NCI-H82 treated with DMSO at 0.1 percent for 48 hours (cell line): ENCODE data around the gene RGS3.
A peak's percentile ranks its signal among the peaks of the same experiment; 100 is the strongest.
"Not testable (repeated sequence)": the region's sequence is repeated elsewhere in the genome, so short reads cannot be mapped to it uniquely, and the experiment has no call there.

Source experiments
- DNase-seq: peaks from one replicate; lab custom pipeline; 2025; ENCODE audit not compliant: unreplicated experiment; lab: John Stamatoyannopoulos, UW

Gene RGS3

GRCh38 chr9:113463418-113464285 is at the start of gene RGS3:
Gene RGS3, plus strand, starts transcription at chr9:113463727. Its CDS starts 76 bp downstream, at chr9:113463803.
- peak; percentile 26 for DNase-seq

GRCh38 chr9:113416149-113416721 is 47.3 kb upstream of the RGS3 start:
- no peak for DNase-seq

DNA sequence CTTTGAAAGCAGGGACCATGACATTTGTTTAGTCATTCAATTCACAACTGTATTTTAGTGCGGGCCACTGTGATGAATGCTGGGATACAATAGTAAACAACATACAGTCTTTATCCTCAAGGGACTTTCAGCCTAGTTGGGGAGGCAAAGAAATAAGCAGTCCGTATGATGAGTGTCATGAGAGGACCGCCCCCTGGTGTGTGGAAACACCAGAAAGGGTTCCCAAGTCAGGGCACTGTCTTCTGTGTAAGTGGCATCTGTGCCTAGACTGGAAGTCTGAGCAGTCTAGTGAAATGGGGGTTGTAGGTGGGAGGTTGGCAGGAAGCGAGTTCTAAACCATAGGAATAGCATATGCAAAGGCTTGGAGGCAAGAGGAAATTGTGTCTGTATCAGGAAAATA is 46.2 kb upstream of the RGS3 start:
- no peak for DNase-seq

DNA sequence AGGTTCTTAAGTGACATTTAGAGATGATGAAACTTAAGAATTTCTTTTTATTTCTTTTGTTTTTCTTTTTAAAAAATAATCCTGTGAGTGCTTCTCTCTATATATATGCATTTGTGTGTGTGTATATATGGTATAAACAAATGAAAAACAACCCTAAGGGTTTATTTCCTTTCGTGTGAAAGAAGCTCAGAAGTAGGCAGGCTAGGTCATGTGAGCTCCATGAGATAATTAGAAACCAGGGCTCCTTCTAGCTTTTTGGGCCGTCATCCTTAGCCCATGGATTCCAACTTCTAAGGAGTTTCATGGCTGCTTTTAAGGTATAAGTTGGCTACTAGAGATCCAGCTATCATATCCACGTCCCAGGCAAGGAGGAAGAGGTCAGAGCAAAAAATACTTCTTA is 41.8 kb upstream of the RGS3 start:
- no peak for DNase-seq

DNA sequence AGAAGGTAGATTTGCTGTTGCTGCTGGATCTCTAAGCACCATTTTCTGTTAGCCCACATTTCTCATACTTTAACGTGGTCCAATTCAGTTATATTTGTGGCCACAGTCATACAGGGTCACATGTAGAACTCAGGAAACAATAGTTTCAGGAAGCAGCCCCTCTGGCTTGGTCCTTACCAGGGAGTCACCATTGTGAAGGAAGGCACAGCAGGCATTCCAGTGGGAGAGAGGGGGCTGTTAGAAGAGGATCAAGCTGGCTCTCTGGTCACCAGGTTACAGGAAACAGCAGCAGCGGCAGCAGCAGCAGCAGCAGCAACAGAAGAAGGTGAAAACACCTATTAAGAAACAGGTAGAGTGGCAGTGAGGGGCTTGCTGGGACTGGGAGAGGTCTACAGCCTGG is 38.5 kb upstream of the RGS3 start:
- DNase-seq, result no peak

- no peak for DNase-seq
Observed at GRCh38 chr9:113426701-113427100, 36.8 kb upstream of the RGS3 start.

GRCh38 chr9:113427629-113428028 is 35.9 kb upstream of the RGS3 start:
- no peak for DNase-seq

DNA sequence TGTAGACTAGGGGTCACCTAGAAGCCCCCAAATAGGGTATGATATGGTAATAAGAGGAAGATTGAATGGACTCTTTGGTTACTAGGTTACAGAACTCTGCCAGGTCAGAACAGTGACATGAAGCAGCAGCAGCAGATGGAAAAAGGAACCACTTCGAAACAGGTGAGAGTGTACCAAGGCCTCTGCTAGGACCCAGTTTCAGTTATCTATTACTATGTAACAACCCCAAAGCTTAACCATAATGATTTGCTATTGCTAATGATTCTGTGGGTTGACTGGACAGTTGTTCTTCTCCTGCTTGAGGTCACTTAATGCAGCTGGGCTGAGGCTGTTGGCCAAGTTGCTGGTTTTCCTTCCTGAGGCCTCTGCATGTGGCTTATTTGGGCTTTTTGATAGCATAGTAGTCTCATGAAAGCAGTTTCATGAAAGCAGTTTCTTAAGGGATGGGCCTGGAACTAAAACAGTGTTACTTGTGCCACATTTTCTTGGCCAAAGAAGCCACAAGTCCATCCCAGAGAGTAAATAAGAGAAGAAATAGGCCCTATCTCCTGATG is 35.4 kb upstream of the RGS3 start:
- DNase-seq, result no peak

DNA sequence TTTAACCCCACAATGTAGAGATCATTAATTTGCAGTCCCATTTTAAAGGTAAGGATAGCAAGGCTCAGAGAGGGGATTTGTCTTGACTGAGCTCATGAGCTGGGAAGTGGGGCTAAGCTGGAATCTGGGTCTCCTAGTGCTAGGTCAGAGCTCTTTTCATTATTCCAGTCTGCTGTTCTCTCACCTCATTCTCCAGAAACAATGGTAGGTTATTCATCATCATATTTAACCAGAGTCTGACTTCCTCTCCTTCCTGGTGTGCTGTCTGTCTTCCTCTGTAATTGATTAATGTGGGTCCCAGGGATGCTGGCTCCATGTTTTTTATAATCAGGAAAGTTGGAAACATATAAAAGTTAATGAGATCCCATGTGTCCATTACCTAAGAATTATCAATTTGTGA is 32.3 kb upstream of the RGS3 start:
- no peak for DNase-seq

GRCh38 chr9:113436728-113437515 is 26.6 kb upstream of the RGS3 start:
- DNase-seq, result no peak

- not testable (repeated sequence) for DNase-seq
Observed at GRCh38 chr9:113437716-113438115, 25.8 kb upstream of the RGS3 start.

GRCh38 chr9:113444736-113445135 is 18.8 kb upstream of the RGS3 start:
- DNase-seq, result no peak

DNA sequence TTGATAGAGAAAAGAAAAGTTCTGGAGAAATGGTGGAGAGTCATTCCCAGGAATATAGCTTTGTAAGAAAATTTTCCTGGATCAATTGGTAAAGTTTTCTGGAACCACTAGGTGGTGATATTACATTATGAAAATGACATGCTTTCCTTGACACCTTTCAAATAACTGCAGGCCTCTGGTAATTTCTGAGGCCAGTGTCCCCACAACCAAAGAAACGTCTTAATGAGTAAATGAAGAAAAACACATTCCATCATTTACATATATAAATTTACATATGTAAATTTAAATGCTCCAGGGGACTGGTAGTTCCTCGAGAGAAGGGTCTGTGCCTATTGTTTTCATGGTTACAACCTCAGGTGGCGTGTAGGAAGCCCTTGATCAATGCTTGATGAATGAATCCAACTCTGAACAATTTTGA is 17.2 kb upstream of the RGS3 start:
- peak; percentile 11 for DNase-seq

GRCh38 chr9:113449376-113449775 is 14.2 kb upstream of the RGS3 start:
- no peak for DNase-seq

DNA sequence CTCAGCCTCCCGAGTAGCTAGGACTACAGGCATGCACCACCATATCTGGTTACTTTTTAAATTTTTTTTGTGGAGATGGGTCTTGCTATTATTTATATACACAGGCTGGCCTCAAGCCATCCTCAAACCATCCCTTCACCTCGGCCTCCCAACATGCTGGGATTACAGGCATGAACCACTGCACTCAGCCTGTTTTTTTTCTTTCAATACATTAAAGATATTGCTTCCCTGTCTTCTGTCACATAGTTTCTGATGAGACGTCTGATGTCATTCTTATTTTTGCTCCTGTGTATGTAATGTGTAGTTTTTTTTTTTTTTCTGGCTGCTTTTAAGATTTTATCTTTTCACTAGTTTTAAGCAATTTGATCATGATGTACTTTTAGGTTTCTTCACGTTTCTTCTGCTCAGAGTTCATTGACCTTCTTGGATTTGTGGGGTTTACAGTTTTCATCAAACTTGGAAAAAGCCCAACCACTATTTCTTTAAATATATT is 11.4 kb upstream of the RGS3 start:
- DNase-seq, result no peak

DNA sequence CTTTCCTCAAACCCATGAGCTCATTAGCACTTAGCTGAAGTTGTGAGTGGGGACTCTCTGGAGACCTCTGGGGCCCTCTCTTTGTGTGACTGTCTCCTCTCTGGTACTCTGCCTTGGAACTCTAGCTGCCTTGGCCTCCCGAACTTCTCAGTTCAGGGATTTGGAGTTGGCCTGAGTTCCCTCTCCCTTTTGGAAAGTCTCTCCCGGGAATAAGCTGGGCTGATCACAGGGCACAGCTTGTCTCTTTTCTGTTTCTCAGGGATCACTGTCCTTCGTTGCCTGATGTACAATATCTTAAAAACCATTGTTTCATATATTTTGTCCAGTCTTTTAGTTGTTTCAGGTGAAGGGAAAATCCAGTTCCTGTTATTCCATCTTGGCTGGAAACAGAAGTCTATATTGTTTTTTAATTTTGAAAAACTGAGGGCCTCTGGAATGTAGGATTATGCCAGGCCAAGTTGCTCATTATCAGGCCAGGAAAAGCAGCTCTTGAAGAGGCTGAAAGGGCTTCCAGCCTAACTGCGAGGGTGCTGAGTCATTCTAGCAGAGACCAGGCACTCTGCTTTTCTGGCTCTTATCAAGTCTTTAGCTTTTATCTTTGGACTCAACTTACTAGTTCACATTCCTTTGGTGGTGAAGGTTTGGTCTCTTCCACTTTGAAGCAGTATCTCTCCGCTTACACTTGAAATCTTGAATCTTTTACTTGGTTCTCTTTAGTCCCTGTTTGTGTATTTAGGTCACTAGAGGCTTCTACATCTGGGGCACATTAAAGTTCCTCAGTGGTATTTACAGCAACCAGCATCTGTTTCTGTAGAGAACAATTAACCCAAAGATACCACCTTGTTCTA is 8.4 kb upstream of the RGS3 start:
- DNase-seq, result no peak

DNA sequence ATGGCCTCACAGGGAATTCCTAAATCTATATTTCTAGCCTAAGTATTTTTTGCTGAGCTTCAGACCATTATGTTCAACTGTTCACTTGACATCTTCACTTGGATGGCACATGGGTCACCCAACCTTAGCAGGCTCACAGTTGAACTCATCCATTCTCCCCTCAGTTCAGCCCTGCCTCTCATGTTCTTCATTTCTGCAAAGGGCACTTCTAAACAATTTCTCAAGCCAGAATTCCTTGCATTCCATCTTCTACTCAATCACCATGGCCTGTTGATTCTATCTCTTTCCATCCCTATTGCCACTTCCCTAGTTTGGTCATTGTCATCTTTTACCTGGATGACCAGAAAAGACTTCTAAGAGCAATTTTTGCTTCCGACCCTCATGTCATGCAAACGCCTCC is 7.3 kb upstream of the RGS3 start:
- DNase-seq, result no peak

DNA sequence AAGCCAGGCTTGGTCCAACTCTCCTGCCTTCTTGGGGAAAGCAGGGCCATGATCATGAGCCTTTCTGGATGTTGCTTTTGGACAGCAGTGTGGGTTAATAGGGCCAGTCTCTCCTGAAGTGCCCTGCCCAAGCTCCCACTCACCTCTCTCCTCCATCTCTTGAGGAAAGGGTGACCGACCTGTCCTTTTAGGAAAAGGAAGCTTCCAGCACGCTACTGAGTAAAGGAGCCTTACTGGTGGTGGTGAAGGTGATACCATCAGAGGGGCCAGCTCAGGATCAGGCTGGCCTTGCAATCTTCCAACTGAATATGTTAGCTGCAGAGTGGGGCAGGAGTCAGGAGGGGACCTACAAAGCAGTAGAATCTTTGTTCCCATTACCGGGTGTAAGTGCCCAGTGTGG is 2.2 kb upstream of the RGS3 start:
- DNase-seq, result no peak

DNA sequence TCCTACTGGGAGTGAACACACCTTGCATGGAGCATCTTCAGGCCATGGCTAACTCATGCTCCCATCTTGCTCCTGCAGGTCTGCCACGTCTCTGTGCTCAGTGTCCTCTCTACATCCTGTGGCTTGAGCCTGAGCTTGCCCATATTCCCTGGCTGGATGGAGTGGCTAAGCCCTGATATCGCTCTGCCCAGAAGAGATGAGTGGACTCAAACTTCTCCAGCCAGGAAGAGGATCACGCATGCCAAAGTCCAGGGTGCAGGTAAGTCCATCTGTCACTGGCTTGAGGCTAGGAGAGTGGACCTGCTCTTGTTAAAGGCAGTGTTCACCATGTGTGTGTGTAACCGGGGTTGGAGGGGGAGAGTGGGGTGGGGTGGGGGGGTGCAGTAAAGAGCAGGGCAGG is 1.6 kb upstream of the RGS3 start:
- DNase-seq, result no peak

DNA sequence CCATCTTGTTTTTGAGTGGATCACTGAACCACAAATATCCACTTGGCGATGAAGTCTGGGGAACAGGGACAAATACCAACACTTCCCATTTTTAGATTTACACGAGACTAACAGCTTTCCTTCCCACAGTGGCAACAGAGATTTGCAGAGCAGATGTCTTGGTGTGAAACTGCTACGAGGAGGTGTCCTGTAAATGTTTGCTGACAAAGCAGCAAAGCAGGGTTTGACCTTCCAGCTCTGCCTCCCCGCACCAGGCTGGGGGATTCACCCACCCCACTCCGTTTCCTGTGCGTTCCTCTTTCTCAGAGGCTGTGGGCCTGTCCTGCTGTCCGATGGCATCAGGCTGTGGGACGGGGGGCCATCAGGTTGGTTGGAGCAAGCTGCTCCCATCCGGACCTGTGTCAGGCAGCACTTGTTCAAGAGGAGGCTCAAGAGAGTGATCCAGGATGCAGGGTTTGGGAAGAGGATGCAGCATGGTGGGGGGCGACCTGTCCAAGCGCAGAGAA is 693 bp upstream of the RGS3 start:
- DNase-seq, result no peak
